SH-SY5Y (cell line): Measurements from ENCODE around the gene CORO2B.

ENCODE experiments used
- GATA2 ChIP-seq: IDR thresholded peaks from 2 replicates; pipeline ENCODE4 v1.6.1; 2011; ENCODE audit warnings: mild to moderate bottlenecking, low read depth, low read length
- GATA3 ChIP-seq: IDR thresholded peaks from 2 replicates; pipeline ENCODE4 v1.6.1; 2011; ENCODE audit warnings: low read depth, mild to moderate bottlenecking, low read length, moderate library complexity

DNA sequence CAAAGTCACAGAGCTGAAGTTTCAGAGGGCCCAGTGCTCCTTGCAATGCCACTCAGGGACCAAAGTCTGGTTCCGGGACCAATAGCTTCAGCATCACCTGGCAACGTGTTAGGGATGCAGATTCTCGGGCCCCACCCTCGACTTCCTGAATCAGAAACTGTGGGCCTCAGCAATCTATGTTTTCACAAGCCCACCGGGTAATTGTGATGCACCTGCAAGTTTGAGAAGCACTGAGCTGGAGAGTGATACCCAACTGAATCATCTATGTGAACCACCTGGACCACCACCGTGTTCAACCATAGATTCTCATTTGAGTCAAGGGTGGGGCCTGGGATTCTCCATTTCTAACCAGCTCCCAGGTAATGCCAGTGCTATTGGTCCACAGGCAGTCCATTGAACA, 55.7 kb downstream of the CORO2B start:
- no peak for TF ChIP-seq GATA2
- no peak for TF ChIP-seq GATA3
